ENCODE measurements around the gene AGAP3. TPM values are rescaled to one million over a fixed set of nuclear protein-coding genes. Genes with fewer than 3 reads are reported as not detected.
A peak's percentile ranks its signal among the peaks of the same experiment; 100 is the strongest.

AGAP3 gene
- total RNA-seq, 8 experiments from 2014 or later = 34.1 to 84.7 (median 57.2) TPM

- Histone ChIP-seq H3K4me3 (no peak overlapping the region), H3K27ac (no peak overlapping the region), H3K4me1 (replicated peaks in 1 of 2) (no peaks in the 10 kb centered on the region)
- ATAC-seq (replicated peaks in 6 of 8) = peak in 1 of 8 experiments; percentile 5
- in situ Hi-C loops (cut with MboI; ENCODE audit: low pct_unique_long_range_greater_than_20kb in 2 of 9, low sequenced_read_pairs in 9 of 9, unreplicated experiment in 9 of 9) = no loop called here
- WGBS, 10 experiments = 95 to 100% methylated on average over 3 to 4 of the region's 15 CpGs; no CpG with 5 or more reads in 8 of the 10 experiments
Measured at GRCh38 chr7:151070574-151070960, 15.7 kb upstream of the AGAP3 start.

- Histone ChIP-seq H3K27ac (no peak overlapping the region), H3K4me3 (no peak overlapping the region), H3K4me1 (replicated peaks in 1 of 2) (no peaks in the 10 kb centered on the region)
- in situ Hi-C loops (cut with MboI; ENCODE audit: low pct_unique_long_range_greater_than_20kb in 2 of 9, low sequenced_read_pairs in 9 of 9, unreplicated experiment in 9 of 9) = no loop called here
- 80 to 100% methylated on average over 1 to 2 of the region's 39 CpGs; no CpG with 5 or more reads in 8 of the 10 experiments for WGBS, 10 experiments
- no peak for ATAC-seq (replicated peaks in 6 of 8)
Measured at GRCh38 chr7:151071032-151071866, 15.0 kb upstream of the AGAP3 start.

- 80% methylated on average over 1 of the region's 17 CpGs; no CpG with 5 or more reads in 9 of the 10 experiments for WGBS, 10 experiments
- H3K4me3 ChIP-seq = no peak overlapping the region
- peaks cover 12 to 15% of the 10 kb centered on the region in 2 donors for H3K4me1 ChIP-seq (replicated peaks in 1 of 2)
- ATAC-seq (replicated peaks in 6 of 8) = no peak
- no peak overlapping the region for H3K27ac ChIP-seq
- in situ Hi-C loops (cut with MboI; ENCODE audit: low pct_unique_long_range_greater_than_20kb in 2 of 9, low sequenced_read_pairs in 9 of 9, unreplicated experiment in 9 of 9) = no loop called here
Measured at GRCh38 chr7:151073990-151074389, 12.3 kb upstream of the AGAP3 start.

GRCh38 chr7:151074817-151075661 lies 11.2 kb upstream of the AGAP3 start:
- no peak overlapping the region for H3K4me3 ChIP-seq
- ATAC-seq (replicated peaks in 6 of 8) = no peak
- peaks cover 20 to 23% of the 10 kb centered on the region in 2 donors for H3K4me1 ChIP-seq (replicated peaks in 1 of 2)
- in situ Hi-C loops (cut with MboI; ENCODE audit: low pct_unique_long_range_greater_than_20kb in 2 of 9, low sequenced_read_pairs in 9 of 9, unreplicated experiment in 9 of 9) = no loop called here
- no peak overlapping the region for H3K27ac ChIP-seq
- 60 to 100% (median 98%) methylated on average over 1 to 13 of the region's 26 CpGs; no CpG with 5 or more reads in 3 of the 10 experiments for WGBS, 10 experiments

- in situ Hi-C loops (cut with MboI; ENCODE audit: low pct_unique_long_range_greater_than_20kb in 2 of 9, low sequenced_read_pairs in 9 of 9, unreplicated experiment in 9 of 9) = no loop called here
- H3K4me1 ChIP-seq (replicated peaks in 1 of 2) = peaks cover 20 to 23% of the 10 kb centered on the region in 2 donors
Measured at GRCh38 chr7:151075662-151075971, 10.7 kb upstream of the AGAP3 start.

GRCh38 chr7:151075978-151076426 lies 10.3 kb upstream of the AGAP3 start:
- no peak for ATAC-seq (replicated peaks in 6 of 8)
- Histone ChIP-seq H3K4me3 (no peak overlapping the region), H3K4me1 (replicated peaks in 1 of 2) (peaks cover 21 to 25% of the 10 kb centered on the region in 2 donors), H3K27ac (no peak overlapping the region)
- 66 to 100% (median 97%) methylated on average over 1 to 6 of the region's 22 CpGs; no CpG with 5 or more reads in 7 of the 10 experiments for WGBS, 10 experiments
- in situ Hi-C loops (cut with MboI; ENCODE audit: low pct_unique_long_range_greater_than_20kb in 2 of 9, low sequenced_read_pairs in 9 of 9, unreplicated experiment in 9 of 9) = no loop called here

More at GRCh38 chr7:151075662-151075971, 10.7 kb upstream of the AGAP3 start:
- H3K27ac ChIP-seq = no peak overlapping the region
- H3K4me3 ChIP-seq = no peak overlapping the region
- ATAC-seq (replicated peaks in 6 of 8) = no peak
- 65 to 100% methylated on average over 2 to 3 of the region's 7 CpGs; no CpG with 5 or more reads in 8 of the 10 experiments for WGBS, 10 experiments

GRCh38 chr7:151076863-151077704 lies 9.2 kb upstream of the AGAP3 start:
- in situ Hi-C loops (cut with MboI; ENCODE audit: low pct_unique_long_range_greater_than_20kb in 2 of 9, low sequenced_read_pairs in 9 of 9, unreplicated experiment in 9 of 9) = no loop called here
- WGBS, 10 experiments = 80 to 100% (median 87%) methylated on average over 1 to 7 of the region's 33 CpGs; no CpG with 5 or more reads in 6 of the 10 experiments
- Histone ChIP-seq H3K4me1 (replicated peaks in 1 of 2) (peaks cover 32 to 35% of the 10 kb centered on the region in 2 donors), H3K27ac (peak overlapping the region in 1 of 2 donors; percentile 98), H3K4me3 (no peak overlapping the region)
- ATAC-seq (replicated peaks in 6 of 8) = no peak

GRCh38 chr7:151077705-151078232 lies 8.5 kb upstream of the AGAP3 start:
- WGBS, 10 experiments = 33 to 90% (median 39%) methylated on average over 1 to 3 of the region's 10 CpGs; no CpG with 5 or more reads in 6 of the 10 experiments
- H3K4me3 ChIP-seq = peak overlapping the region in 1 of 5 donors; percentile 12
- peaks cover 39 to 41% of the 10 kb centered on the region in 2 donors for H3K4me1 ChIP-seq (replicated peaks in 1 of 2)
- ATAC-seq (replicated peaks in 6 of 8) = no peak
- peak overlapping the region in 1 of 2 donors; percentile 98 for H3K27ac ChIP-seq
- in situ Hi-C loops (cut with MboI; ENCODE audit: low pct_unique_long_range_greater_than_20kb in 2 of 9, low sequenced_read_pairs in 9 of 9, unreplicated experiment in 9 of 9) = no loop called here

- Histone ChIP-seq H3K4me1 (replicated peaks in 1 of 2) (peaks cover 39 to 41% of the 10 kb centered on the region in 2 donors), H3K4me3 (peak overlapping the region in 2 of 5 donors; percentile 12 to 93), H3K27ac (peak overlapping the region; percentile 14 to 98)
- ATAC-seq (replicated peaks in 6 of 8) = peak in 7 of 8 experiments; percentile 0 to 64 (median 56)
- 20 to 80% (median 48%) methylated on average over 1 to 7 of the region's 22 CpGs; no CpG with 5 or more reads in 3 of the 10 experiments for WGBS, 10 experiments
- in situ Hi-C loops (cut with MboI; ENCODE audit: low pct_unique_long_range_greater_than_20kb in 2 of 9, low sequenced_read_pairs in 9 of 9, unreplicated experiment in 9 of 9) = no loop called here
Measured at GRCh38 chr7:151078233-151079040, 7.8 kb upstream of the AGAP3 start.

- in situ Hi-C loops (cut with MboI; ENCODE audit: low pct_unique_long_range_greater_than_20kb in 2 of 9, low sequenced_read_pairs in 9 of 9, unreplicated experiment in 9 of 9) = no loop called here
- peak overlapping the region; percentile 84 to 95 (median 93) for H3K4me3 ChIP-seq
- peaks cover 42 to 44% of the 10 kb centered on the region in 2 donors for H3K4me1 ChIP-seq (replicated peaks in 1 of 2)
- H3K27ac ChIP-seq = peak overlapping the region; percentile 97 to 98
- 38 to 100% (median 73%) methylated on average over 1 to 13 of the region's 27 CpGs; no CpG with 5 or more reads in 2 of the 10 experiments for WGBS, 10 experiments
- ATAC-seq (replicated peaks in 6 of 8) = no peak
Measured at GRCh38 chr7:151079199-151079910, 6.9 kb upstream of the AGAP3 start.

- peaks cover 42 to 44% of the 10 kb centered on the region in 2 donors for H3K4me1 ChIP-seq (replicated peaks in 1 of 2)
- in situ Hi-C loops (cut with MboI; ENCODE audit: low pct_unique_long_range_greater_than_20kb in 2 of 9, low sequenced_read_pairs in 9 of 9, unreplicated experiment in 9 of 9) = no loop called here
- ATAC-seq (replicated peaks in 6 of 8) = peak; percentile 1 to 44 (median 12)
- H3K27ac ChIP-seq = peak overlapping the region; percentile 97 to 98
- H3K4me3 ChIP-seq = peak overlapping the region; percentile 84 to 95 (median 93)
- WGBS, 10 experiments = 0 to 3% (median 1%) methylated on average over 1 to 17 of the region's 31 CpGs; no CpG with 5 or more reads in 5 of the 10 experiments
Measured at GRCh38 chr7:151080067-151080521, 6.2 kb upstream of the AGAP3 start.
